ENCODE data around the gene ZNF282. TPM values are rescaled to one million over a fixed set of nuclear protein-coding genes. Genes with fewer than 3 reads are reported as not detected.
A peak's percentile ranks its signal among the peaks of the same experiment; 100 is the strongest.

The ZNF282 gene
- total RNA-seq, 2 experiments from 2014 or later: 28.2 to 29.4 TPM

DNA sequence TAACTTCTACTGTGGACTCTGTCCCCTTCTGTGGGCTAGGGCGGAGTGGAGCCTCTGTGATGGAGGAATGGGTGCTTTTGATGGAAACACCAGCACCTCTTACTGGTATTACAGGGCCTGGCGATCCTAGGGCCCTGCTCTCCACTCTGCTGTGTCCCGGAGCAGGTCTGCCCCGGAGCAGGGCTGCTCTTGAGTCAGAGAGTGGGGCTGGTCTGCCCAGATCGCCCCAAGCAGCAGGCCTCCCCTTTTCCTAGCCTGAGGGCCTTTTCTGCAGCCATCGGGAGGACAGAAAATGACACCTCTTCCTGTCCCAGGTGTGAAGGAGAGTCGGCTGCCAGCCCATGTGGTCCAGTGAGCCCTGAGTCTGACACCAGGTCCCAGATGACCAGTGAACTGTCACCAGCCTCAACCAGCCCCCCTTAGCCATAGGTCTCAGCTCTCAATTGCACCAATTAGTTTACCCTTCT lies 1.4 kb downstream of the ZNF282 start:
- no peak for DNase-seq
- Mint-ChIP-seq H3K9me3 (no peaks in the 10 kb centered on the region), H3K4me1 (peaks cover 50% of the 10 kb centered on the region), H3K27me3 (peaks cover 2% of the 10 kb centered on the region), H3K27ac (peak overlapping the region; percentile 90), H3K36me3 (ENCODE audit: low read depth) (peaks cover 31% of the 10 kb centered on the region), H3K4me3 (peak overlapping the region; percentile 93)
- CTCF ChIA-PET: interaction anchor here (0.6 to 3.4 kb wide), 6 partner anchors 11 to 675 kb away, joined by 3 to 21 read pairs (median 4); partner anchors contain the start of gene ZNF398
- POLR2A ChIA-PET: no interaction called here

GRCh38 chr7:149197675-149198074 lies 2.3 kb downstream of the ZNF282 start:
- CTCF ChIA-PET: interaction anchor here (0.7 to 3.4 kb wide), 2 partner anchors 50 to 113 kb away, joined by 3 to 21 read pairs; partner anchors contain the start of gene ZNF398
- Mint-ChIP-seq H3K27ac (peak overlapping the region; percentile 54), H3K4me1 (peaks cover 51% of the 10 kb centered on the region), H3K36me3 (ENCODE audit: low read depth) (peaks cover 34% of the 10 kb centered on the region), H3K9me3 (no peaks in the 10 kb centered on the region), H3K4me3 (peak overlapping the region; percentile 93), H3K27me3 (peaks cover under 1% of the 10 kb centered on the region)
- POLR2A ChIA-PET: no interaction called here
- no peak for DNase-seq

GRCh38 chr7:149198161-149198816 lies 2.9 kb downstream of the ZNF282 start:
- H3K36me3 Mint-ChIP-seq (ENCODE audit: low read depth): peaks cover 40% of the 10 kb centered on the region
- H3K27me3 Mint-ChIP-seq: no peaks in the 10 kb centered on the region
- no peaks in the 10 kb centered on the region for H3K9me3 Mint-ChIP-seq
- H3K4me3 Mint-ChIP-seq: no peak overlapping the region
- DNase-seq: no peak
- ChIA-PET POLR2A (interaction anchor here (0.6 kb wide), 1 partner anchor 102 kb away, joined by 3 read pairs; no protein-coding TSS in a partner anchor), CTCF (no interaction called here)
- no peak overlapping the region for H3K27ac Mint-ChIP-seq
- peaks cover 56% of the 10 kb centered on the region for H3K4me1 Mint-ChIP-seq

DNA sequence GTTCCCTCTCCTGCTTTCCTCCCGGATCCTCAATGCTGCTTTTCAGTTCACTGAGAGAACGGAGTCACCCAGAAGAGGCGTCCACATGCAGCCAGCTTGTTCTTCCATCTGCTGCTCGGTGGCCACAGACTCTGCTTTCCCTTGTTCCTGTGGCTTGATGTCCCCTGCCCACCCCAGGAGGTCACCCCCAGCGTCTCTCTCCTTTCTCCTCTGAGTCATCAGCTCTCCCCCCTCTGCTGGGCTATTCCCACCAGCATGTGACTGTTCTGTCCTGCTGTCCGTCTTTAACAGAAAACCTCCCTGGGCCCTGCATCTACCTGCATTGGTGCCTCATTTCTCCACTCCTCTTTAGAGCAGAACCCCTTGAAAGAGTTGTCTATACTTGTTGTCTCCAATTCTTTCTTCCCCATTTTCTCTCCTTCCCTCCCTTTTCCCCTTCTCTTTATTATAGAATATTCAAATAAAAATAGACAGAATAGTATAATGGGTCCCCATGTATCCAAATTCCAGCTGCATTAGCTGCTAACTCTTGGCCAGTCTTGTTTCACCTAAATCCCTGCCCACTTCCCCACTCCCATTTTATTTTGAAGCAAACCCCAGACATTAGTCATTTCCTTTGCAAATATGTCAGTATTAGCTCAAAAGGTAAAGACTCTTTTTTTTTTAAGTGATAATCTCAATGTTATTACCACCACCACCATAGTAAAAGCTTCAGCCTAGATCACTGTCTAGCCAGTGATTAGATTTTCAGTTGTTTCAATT lies 4.1 kb downstream of the ZNF282 start:
- no peak overlapping the region for H3K4me3 Mint-ChIP-seq
- no peaks in the 10 kb centered on the region for H3K27me3 Mint-ChIP-seq
- no peak overlapping the region for H3K27ac Mint-ChIP-seq
- H3K36me3 Mint-ChIP-seq (ENCODE audit: low read depth): peaks cover 51% of the 10 kb centered on the region
- peaks cover 63% of the 10 kb centered on the region for H3K4me1 Mint-ChIP-seq
- DNase-seq: no peak
- H3K9me3 Mint-ChIP-seq: no peaks in the 10 kb centered on the region
- ChIA-PET POLR2A (no interaction called here), CTCF (interaction anchor here (0.5 to 1.4 kb wide), 2 partner anchors 10 to 236 kb away, joined by 3 to 5 read pairs; no protein-coding TSS in a partner anchor)

DNA sequence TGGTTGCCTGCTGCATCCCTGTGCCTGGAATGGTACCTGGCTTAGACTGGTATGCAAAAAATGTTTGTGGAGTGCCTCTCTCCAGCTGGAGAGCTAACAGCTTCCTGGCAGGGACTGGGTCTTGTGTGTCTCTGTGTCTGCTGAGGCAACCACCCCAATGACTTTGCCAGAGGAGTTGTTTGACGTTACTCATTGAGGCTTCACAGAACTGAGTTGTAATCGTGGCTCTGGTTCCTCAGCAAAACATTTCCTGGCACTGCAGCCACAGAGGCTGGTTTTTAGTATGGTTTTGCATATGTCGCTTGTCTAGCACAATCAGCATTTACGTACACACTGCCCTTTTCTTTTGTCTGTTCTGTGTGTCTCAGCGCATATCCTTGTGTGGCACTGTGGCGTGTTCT lies 7.5 kb downstream of the ZNF282 start:
- ChIA-PET CTCF (interaction anchor here (0.7 kb wide), 1 partner anchor 20 kb away, joined by 3 read pairs; no protein-coding TSS in a partner anchor), POLR2A (no interaction called here)
- DNase-seq: peak; percentile 38
- Mint-ChIP-seq H3K27ac (peak overlapping the region; percentile 89), H3K9me3 (no peaks in the 10 kb centered on the region), H3K4me1 (peaks cover 54% of the 10 kb centered on the region), H3K27me3 (no peaks in the 10 kb centered on the region), H3K36me3 (ENCODE audit: low read depth) (peaks cover 74% of the 10 kb centered on the region), H3K4me3 (peak overlapping the region; percentile 38)

GRCh38 chr7:149205690-149206381 lies 10.5 kb downstream of the ZNF282 start:
- no peaks in the 10 kb centered on the region for H3K9me3 Mint-ChIP-seq
- no peak overlapping the region for H3K4me3 Mint-ChIP-seq
- peaks cover 72% of the 10 kb centered on the region for H3K36me3 Mint-ChIP-seq (ENCODE audit: low read depth)
- no peak for DNase-seq
- ChIA-PET CTCF (interaction anchor here (0.6 kb wide), 1 partner anchor 219 kb away, joined by 3 read pairs; no protein-coding TSS in a partner anchor), POLR2A (no interaction called here)
- no peaks in the 10 kb centered on the region for H3K27me3 Mint-ChIP-seq
- peaks cover 44% of the 10 kb centered on the region for H3K4me1 Mint-ChIP-seq
- H3K27ac Mint-ChIP-seq: no peak overlapping the region

GRCh38 chr7:149207324-149208035 lies 12.1 kb downstream of the ZNF282 start:
- H3K4me1 Mint-ChIP-seq: peaks cover 36% of the 10 kb centered on the region
- peaks cover 75% of the 10 kb centered on the region for H3K36me3 Mint-ChIP-seq (ENCODE audit: low read depth)
- H3K9me3 Mint-ChIP-seq: no peaks in the 10 kb centered on the region
- no peaks in the 10 kb centered on the region for H3K27me3 Mint-ChIP-seq
- H3K27ac Mint-ChIP-seq: no peak overlapping the region
- POLR2A ChIA-PET: no interaction called here
- no peak overlapping the region for H3K4me3 Mint-ChIP-seq
- DNase-seq: no peak
- CTCF ChIA-PET: interaction anchor here (1.2 to 2.2 kb wide), 2 partner anchors 12 to 78 kb away, joined by 3 to 12 read pairs; partner anchors contain the start of gene ZNF282

DNA sequence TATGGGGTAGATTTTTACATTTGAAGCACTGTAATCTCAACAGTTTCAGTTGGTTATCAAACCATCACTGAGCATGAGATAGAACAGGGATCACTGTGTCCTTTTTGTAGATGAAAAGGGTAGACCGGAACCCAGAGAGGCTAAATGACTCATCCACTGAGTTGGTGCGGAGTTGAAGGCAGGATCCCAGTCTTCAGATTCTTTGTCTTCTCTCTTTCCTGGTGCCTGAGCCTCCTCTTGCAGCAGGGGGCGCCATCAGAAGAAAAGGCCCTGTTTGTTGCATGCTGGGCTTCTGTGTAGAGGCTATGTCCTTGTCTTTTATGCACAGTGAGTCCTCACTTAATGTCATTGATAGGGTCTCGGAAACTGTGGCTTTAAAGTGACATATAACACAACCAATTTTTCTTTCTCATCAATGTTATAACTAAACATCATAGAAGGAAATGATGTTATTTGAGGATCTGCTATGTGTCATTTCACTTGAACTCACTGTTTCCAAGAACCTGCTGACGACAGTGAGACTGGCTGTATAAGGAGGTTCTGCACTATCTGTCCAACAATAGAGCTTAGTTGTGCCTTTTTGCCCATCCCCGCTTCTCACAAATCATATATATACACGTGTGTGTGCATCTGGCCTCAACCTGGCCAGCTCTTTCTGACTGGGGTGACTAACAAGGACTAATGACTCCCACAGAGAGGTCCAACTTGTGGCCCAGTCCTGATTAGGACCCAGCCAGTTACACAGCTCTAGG lies 14.3 kb downstream of the ZNF282 start:
- Mint-ChIP-seq H3K27me3 (no peaks in the 10 kb centered on the region), H3K36me3 (ENCODE audit: low read depth) (peaks cover 62% of the 10 kb centered on the region), H3K27ac (peak overlapping the region; percentile 61), H3K4me1 (peaks cover 18% of the 10 kb centered on the region), H3K9me3 (no peaks in the 10 kb centered on the region), H3K4me3 (no peak overlapping the region)
- POLR2A ChIA-PET: no interaction called here
- peak; percentile 78 for DNase-seq
- CTCF ChIA-PET: interaction anchor here (0.7 to 2.6 kb wide), 3 partner anchors 10 to 20 kb away, joined by 3 to 9 read pairs (median 5); partner anchors contain the start of gene ZNF282

DNA sequence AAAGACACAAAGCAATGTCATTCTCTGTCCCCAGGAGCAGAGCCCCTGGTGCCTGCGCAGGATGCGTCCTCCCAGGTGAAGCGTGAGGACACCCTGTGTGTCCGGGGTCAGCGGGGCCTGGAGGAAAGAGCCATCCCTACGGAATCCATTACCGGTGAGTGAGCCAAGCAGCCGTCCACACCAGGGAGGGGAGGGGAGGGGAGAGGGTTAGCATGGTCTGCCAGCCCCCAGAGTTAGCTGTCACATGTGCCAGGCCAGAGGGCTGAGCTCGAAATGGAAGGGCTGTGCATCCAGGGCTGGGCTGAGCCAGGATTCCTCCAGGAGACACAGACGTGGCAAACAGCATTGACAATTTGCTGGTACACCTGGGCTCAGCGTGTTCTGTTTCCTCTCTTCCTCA lies 15.2 kb downstream of the ZNF282 start:
- no peaks in the 10 kb centered on the region for H3K9me3 Mint-ChIP-seq
- no peak overlapping the region for H3K4me3 Mint-ChIP-seq
- POLR2A ChIA-PET: no interaction called here
- no peak for DNase-seq
- no peaks in the 10 kb centered on the region for H3K27me3 Mint-ChIP-seq
- H3K4me1 Mint-ChIP-seq: peaks cover 16% of the 10 kb centered on the region
- CTCF ChIA-PET: interaction anchor here (1.0 to 2.6 kb wide), 2 partner anchors 11 to 15 kb away, joined by 5 to 9 read pairs; partner anchors contain the start of gene ZNF282
- peaks cover 62% of the 10 kb centered on the region for H3K36me3 Mint-ChIP-seq (ENCODE audit: low read depth)
- no peak overlapping the region for H3K27ac Mint-ChIP-seq

DNA sequence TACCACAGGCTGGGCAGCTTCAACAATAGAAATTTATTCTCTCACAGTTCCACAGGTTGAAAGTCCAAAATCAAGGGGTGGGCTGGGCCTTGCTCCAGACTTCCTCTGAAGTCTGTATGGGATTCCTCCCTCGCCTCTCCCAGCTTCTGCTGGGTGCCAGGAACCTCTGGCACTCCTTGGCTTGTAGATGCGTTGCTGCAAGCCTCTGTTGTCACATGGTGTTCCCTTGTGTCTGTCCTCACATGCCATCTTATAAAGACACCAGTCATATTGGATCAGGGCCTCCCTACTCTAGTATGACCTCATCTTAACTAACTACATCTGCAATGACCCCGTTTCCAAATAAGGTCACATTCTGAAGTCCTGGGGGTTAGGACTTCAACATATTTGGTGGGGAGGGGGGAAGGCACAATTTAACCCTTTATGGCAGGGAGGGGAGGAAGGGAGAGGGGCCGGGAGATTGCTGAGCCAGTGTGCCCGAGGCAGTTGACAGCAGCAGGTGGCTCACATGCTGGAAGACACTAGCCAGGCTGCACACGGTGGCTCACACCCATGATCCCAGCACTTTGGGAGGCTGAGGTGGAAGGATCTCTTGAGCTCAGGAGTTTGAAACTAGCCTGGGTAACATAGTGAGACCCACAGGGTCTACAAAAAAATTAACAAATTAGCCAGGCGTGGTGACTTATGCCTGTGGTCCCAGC lies 18.8 kb downstream of the ZNF282 start:
- Mint-ChIP-seq H3K9me3 (no peaks in the 10 kb centered on the region), H3K4me3 (no peak overlapping the region), H3K27ac (no peak overlapping the region), H3K36me3 (ENCODE audit: low read depth) (peaks cover 63% of the 10 kb centered on the region), H3K27me3 (no peaks in the 10 kb centered on the region), H3K4me1 (peaks cover 9% of the 10 kb centered on the region)
- ChIA-PET CTCF (interaction anchor here (0.6 to 2.2 kb wide), 6 partner anchors 19 to 155 kb away, joined by 3 to 9 read pairs (median 4); partner anchors contain the start of genes ZNF282, ZNF398 and ZNF783), POLR2A (no interaction called here)
- DNase-seq: no peak

- H3K36me3 Mint-ChIP-seq (ENCODE audit: low read depth): peaks cover 57% of the 10 kb centered on the region
- ChIA-PET CTCF (interaction anchor here (1.4 kb wide), 2 partner anchors 13 to 21 kb away, joined by 3 to 4 read pairs; partner anchors contain the start of gene ZNF282), POLR2A (no interaction called here)
- no peaks in the 10 kb centered on the region for H3K4me1 Mint-ChIP-seq
- DNase-seq: no peak
- no peaks in the 10 kb centered on the region for H3K9me3 Mint-ChIP-seq
- H3K27ac Mint-ChIP-seq: no peak overlapping the region
- no peaks in the 10 kb centered on the region for H3K27me3 Mint-ChIP-seq
- H3K4me3 Mint-ChIP-seq: no peak overlapping the region
Observed at GRCh38 chr7:149216402-149216801, 21.1 kb downstream of the ZNF282 start.

Data from activated CD4-positive, alpha-beta T cell treated with anti-CD3 and anti-CD28 coated beads, Interleukin-2, amount 10 ng/mL, durations not matched to agents 7 days and 5 days (primary cell).